Loucy (cell line): ENCODE measurements around the gene TXNRD2.

Source experiments
- EZH2phosphoT487 ChIP-seq: fragments of 200-600 bp; IDR thresholded peaks from 2 replicates; pipeline ENCODE4 v1.6.1; 2018; ENCODE audit warnings: antibody characterized with exemption, mild to moderate bottlenecking, moderate library complexity, borderline replicate concordance
- TF ChIP-seq, protein P1 (sequence below): fragments of 200-600 bp; sonication (generic); conservative IDR thresholded peaks from 2 replicates; pipeline ENCODE4 v1.5.1; 2014; ENCODE audit warnings: mild to moderate bottlenecking, antibody characterized with exemption, low read length

DNA sequence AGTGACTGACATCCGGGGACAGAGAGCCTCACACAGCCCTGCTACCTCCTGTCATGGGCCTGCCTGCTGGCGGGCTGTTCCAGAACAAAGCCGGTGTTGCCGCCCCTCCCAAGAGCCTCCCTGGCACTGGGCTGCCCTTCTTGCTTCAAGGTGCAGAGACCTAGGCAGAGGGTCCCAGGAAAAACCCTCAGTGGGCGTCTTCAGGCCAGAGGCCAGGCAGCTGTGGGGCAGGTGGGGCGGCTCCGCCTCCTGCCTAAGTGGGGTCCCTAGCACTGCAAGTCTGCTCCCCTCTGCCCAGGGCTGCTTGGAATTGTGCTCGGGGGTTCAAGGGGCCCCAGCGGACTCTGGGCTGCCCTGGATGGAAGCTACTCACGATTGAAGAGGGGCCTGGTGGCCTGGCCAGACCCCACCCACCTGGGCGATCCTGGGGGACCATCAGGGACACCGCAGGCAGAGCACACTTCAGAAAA is 66.5 kb downstream of the TXNRD2 start:
- TF ChIP-seq, protein P1, sequence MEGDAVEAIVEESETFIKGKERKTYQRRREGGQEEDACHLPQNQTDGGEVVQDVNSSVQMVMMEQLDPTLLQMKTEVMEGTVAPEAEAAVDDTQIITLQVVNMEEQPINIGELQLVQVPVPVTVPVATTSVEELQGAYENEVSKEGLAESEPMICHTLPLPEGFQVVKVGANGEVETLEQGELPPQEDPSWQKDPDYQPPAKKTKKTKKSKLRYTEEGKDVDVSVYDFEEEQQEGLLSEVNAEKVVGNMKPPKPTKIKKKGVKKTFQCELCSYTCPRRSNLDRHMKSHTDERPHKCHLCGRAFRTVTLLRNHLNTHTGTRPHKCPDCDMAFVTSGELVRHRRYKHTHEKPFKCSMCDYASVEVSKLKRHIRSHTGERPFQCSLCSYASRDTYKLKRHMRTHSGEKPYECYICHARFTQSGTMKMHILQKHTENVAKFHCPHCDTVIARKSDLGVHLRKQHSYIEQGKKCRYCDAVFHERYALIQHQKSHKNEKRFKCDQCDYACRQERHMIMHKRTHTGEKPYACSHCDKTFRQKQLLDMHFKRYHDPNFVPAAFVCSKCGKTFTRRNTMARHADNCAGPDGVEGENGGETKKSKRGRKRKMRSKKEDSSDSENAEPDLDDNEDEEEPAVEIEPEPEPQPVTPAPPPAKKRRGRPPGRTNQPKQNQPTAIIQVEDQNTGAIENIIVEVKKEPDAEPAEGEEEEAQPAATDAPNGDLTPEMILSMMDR, result no peak
- no peak for TF ChIP-seq EZH2phosphoT487
